ENCODE measurements around the gene PCNA. TPM values are rescaled to one million over a fixed set of nuclear protein-coding genes. Genes with fewer than 3 reads are reported as not detected.

Gene PCNA
- 376 to 399 TPM (median 382 TPM) in 5 replicates for total RNA-seq (2022; extraction: Qiagen RNA extraction; ENCODE audit: low read depth)

GRCh38 chr20:5119435-5120184 is at the start of gene PCNA:
Gene PCNA, minus strand, starts transcription at chr20:5119958. Its CDS starts 160 bp downstream, at chr20:5119798.

GRCh38 chr20:5126512-5127203 is 6.9 kb upstream of the PCNA start, which contains the start of gene CDS2:
Gene CDS2, plus strand, starts transcription at chr20:5127008. Its CDS starts 85 bp downstream, at chr20:5127093.

Other genes with a start within 250 kb of the PCNA start
- 13.0 to 17.8 TPM (median 16.2 TPM) in 5 replicates for gene SLC23A2, start 118.4 kb downstream of the PCNA start, total RNA-seq (2022; extraction: Qiagen RNA extraction; ENCODE audit: low read depth)
- 99.6 to 115 TPM (median 109 TPM) in 5 replicates for gene TMEM230, start 6.9 kb downstream of the PCNA start, total RNA-seq (2022; extraction: Qiagen RNA extraction; ENCODE audit: low read depth)
- gene CDS2, start 7.0 kb upstream of the PCNA start, total RNA-seq (2022; extraction: Qiagen RNA extraction; ENCODE audit: low read depth), result 47.1 to 66.6 TPM (median 64.4 TPM) in 5 replicates
- not detected in 5 replicates for gene PROKR2, start 197.0 kb upstream of the PCNA start, total RNA-seq (2022; extraction: Qiagen RNA extraction; ENCODE audit: low read depth)

All from A549 treated with GW870086 at 1 μM for 4 hours (cell line).